NCI-H82 treated with DMSO at 0.1 percent for 48 hours (cell line): ENCODE data around the gene NRIP3.
A peak's percentile ranks its signal among the peaks of the same experiment; 100 is the strongest.

Experiments
- DNase-seq: peaks from one replicate; lab custom pipeline; 2025; ENCODE audit not compliant: unreplicated experiment; lab: John Stamatoyannopoulos, UW

NRIP3 gene

GRCh38 chr11:9003573-9004182, at the start of gene NRIP3:
Gene NRIP3 (minus strand): TSS chr11:9004001. CDS start chr11:9003935, 66 bp downstream.
- DNase-seq, result no peak

- DNase-seq, result no peak
Measured at GRCh38 chr11:9052316-9052715, 48.5 kb upstream of the NRIP3 start.

GRCh38 chr11:9049959-9050358, 46.2 kb upstream of the NRIP3 start:
- DNase-seq, result no peak

- DNase-seq, result peak; percentile 78
Measured at GRCh38 chr11:9047964-9048523, 44.2 kb upstream of the NRIP3 start.

GRCh38 chr11:9046481-9046880, 42.7 kb upstream of the NRIP3 start:
- no peak for DNase-seq

- no peak for DNase-seq
Measured at GRCh38 chr11:9042488-9042887, 38.7 kb upstream of the NRIP3 start.

- DNase-seq, result no peak
Measured at GRCh38 chr11:9041747-9042146, 37.9 kb upstream of the NRIP3 start.

GRCh38 chr11:9040410-9040809, 36.6 kb upstream of the NRIP3 start:
- no peak for DNase-seq

GRCh38 chr11:9039863-9040262, 36.1 kb upstream of the NRIP3 start:
- no peak for DNase-seq

- DNase-seq, result no peak
Measured at GRCh38 chr11:9039198-9039597, 35.4 kb upstream of the NRIP3 start.

GRCh38 chr11:9038541-9038940, 34.7 kb upstream of the NRIP3 start:
- no peak for DNase-seq

GRCh38 chr11:9037963-9038362, 34.2 kb upstream of the NRIP3 start:
- no peak for DNase-seq

- no peak for DNase-seq
Measured at GRCh38 chr11:9037046-9037780, 33.4 kb upstream of the NRIP3 start.

GRCh38 chr11:9030601-9031000, 26.8 kb upstream of the NRIP3 start:
- DNase-seq, result no peak

- no peak for DNase-seq
Measured at GRCh38 chr11:9029422-9029821, 25.6 kb upstream of the NRIP3 start.

- no peak for DNase-seq
Measured at GRCh38 chr11:9028581-9028980, 24.8 kb upstream of the NRIP3 start.

- no peak for DNase-seq
Measured at GRCh38 chr11:9025101-9025850, 21.5 kb upstream of the NRIP3 start.

- no peak for DNase-seq
Measured at GRCh38 chr11:9022961-9023680, 19.3 kb upstream of the NRIP3 start.

- DNase-seq, result no peak
Measured at GRCh38 chr11:9020916-9021315, 17.1 kb upstream of the NRIP3 start.

GRCh38 chr11:9019861-9020260, 16.1 kb upstream of the NRIP3 start:
- no peak for DNase-seq

GRCh38 chr11:9017773-9018172, 14.0 kb upstream of the NRIP3 start:
- DNase-seq, result no peak
